Measurements from ENCODE around the gene RNF187. TPM values are rescaled to one million over a fixed set of nuclear protein-coding genes. Genes with fewer than 3 reads are reported as not detected.
"Not testable (repeated sequence)": the region's sequence is repeated elsewhere in the genome, so short reads cannot be mapped to it uniquely, and the experiment has no call there.

RNF187 gene
- total RNA-seq, 1 donor from 2014 or later = 137 TPM

DNA sequence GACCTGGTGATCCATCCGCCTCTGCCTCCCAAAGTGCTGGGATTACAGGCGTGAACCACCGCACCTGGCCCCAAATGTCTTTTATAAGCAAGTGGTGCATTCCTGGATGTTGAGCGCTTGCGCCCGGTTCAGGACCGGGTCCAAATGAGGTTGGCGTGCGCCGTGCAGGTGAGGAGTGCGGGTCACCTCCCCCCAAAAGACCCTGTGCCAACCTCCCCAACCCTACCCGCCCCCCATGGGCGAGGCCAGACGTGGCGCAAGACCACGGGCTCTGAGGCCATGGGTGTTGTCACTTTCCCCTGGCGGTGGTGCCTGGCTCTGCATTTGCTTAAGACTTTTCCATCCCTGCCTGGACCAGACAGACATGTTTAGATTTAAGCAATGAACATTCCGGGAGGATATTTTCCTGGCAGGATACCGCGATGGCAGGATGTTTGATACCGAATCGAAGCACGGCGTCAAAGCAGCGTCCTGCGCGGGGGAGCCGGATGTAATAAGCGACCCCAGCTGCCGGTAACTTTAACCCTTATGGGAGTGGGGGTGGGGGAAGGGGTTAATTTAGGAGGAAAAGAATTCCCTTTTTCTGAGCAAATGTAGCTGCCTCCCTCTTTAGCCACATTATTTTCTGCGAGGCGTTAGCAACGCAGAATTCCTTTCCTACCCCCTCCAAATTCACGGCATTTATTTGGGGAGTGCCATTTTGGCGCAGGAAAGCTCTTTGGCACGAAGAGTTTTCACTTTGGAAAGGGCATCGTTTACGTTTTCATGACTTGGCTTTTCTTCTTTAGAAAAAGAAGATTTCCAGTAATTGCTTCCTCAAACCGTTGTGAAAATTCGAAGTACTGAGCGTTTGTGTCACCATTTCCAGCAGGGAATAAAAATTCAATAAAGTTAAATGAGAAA, 27.8 kb upstream of the RNF187 start:
- DNase-seq (ENCODE audit: low read depth) = peak; percentile 43

DNA sequence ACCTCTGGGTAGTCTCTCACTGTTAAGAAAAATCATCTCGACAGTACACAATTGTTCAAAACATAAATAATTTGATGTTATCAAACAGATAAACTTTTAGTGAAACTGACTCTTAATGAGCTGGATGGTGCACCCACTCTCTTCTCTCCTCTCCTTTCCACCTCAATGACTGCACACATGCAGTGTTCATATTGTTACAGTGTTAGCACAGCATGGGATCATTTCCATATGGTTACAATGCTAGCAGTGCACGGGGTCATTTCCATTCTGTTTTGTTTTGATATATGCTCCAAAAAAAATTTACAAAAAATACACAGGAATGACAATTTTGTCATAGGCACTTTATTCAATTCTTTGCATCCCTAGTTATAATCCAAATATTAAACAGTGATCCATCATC, 26.4 kb upstream of the RNF187 start:
- no peak for DNase-seq (ENCODE audit: low read depth)

DNA sequence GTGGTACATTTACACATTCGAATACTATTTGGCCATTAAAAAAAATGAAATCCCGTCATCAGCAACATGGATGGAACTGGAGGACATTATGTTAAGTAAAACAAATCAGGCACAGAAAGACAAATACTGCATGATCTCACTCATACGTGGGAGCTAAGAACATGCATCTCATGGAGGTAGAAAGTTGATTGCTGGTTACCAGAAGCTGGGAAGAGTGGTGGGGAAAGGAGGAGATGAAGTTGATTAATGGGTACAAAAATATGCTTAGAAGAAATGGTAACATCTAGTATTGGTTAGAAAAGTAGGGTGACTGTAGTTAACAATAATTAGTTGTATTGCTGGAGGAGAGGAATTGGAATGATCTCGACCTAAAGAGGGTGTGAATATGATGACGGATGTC, 24.6 kb upstream of the RNF187 start:
- DNase-seq (ENCODE audit: low read depth) = no peak

DNA sequence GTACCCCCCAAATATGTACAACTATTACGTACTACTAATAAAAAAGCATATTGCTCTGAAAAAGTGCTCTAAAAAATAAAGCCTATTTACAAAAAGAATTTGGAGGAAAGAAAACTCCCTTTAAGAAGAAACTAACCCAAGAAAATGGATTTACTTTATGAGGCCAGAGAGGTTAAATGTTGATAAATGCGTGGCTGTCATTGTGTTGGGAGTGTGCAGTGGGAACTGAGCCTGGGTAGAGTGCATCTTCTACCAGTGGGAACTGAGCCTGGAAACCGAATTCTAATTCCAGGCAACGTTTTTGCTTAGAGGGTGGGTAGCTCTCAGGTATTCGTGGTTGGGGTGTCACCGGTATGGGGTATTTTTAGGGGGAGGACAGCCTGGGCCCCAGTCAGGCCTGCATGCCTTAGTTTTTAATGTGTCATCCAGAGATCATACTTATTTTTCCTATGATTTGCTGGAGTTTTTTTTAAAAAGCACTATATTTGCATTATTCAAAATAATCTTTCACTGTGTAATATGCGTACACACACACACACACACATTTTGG, 24.1 kb upstream of the RNF187 start:
- DNase-seq (ENCODE audit: low read depth) = no peak

DNA sequence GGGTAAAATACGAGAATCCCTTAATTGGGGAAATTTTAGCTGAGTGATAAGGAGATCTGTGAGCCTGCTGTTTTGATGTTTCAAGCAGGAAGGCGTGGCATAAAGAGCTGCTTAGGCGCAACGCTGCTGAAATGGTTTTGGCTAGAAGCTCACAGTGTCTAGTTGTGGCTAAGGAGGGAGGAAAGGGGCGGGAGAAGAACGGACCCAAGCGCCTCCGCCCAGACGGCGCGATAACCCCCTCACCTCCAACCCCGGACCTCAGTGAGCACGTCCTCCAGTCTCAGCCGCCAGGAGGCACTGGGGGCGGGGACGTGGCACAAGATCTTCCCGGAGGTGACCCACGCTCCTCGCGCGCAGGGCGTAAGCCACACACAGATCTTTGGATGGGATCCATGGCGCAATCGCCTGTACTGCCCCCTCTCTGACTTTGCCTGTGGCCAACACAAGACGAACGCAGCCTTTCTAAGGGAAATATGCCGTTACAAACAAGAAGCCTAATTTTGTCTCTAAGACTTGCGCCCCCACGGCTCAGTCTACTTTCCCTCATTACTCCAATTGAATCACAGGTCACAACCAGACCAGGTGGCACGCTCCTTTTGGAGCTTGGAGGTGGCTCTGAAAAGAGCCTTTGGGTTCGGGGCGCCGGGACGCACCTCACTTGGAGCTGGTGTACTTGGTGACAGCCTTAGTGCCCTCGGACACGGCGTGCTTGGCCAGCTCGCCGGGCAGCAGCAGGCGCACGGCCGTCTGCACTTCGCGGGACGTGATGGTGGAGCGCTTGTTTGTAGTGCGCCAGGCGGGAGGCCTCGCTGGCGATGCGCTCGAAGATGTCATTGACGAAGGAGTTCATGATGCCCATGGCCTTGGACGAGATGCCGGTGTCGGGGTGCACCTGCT, 23.4 kb upstream of the RNF187 start:
- DNase-seq (ENCODE audit: low read depth) = no peak

DNA sequence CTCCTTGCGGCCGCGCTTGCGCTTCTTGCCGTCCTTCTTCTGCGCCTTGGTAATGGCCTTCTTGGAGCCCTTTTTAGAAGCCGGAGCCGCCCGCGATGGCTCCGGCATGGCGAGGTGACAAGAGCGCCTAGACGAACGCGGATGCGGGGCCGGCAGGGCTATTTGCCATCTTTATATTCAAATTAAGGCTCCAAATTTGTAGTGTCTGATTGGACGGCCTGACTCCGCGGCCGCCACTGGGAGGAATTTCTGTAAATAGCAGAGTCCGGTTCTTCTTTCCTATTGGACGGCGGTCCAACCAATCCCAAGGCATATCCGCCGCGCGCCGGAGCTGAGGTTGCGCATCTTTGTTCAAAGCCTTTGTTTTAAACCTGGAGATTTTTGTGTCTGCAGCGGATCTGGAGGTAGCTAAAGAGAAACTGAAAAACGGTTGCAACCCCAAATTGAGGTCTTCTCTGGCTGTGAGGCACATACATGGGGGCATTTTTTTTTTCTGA, 22.6 kb upstream of the RNF187 start:
- DNase-seq (ENCODE audit: low read depth) = peak; percentile 45

DNA sequence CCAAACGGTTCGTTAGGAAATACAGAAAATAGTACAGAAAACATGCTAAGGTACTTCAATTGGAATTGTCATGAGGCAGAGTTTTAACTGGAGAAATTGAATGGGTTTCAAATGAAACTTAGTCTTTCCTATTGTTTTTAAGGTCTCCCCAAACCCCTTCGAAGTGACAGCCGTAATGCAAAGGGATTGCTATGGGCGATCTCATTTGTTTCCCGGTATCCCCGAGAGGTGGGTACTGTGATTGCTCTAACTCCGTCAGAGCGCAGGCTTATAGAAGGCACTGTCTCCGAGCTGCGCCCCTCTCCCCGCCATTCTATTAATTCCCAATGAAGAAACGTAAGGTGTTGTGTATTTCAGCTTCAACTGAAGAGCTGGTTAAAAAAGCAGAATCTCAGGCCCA, 22.0 kb upstream of the RNF187 start:
- DNase-seq (ENCODE audit: low read depth) = no peak

DNA sequence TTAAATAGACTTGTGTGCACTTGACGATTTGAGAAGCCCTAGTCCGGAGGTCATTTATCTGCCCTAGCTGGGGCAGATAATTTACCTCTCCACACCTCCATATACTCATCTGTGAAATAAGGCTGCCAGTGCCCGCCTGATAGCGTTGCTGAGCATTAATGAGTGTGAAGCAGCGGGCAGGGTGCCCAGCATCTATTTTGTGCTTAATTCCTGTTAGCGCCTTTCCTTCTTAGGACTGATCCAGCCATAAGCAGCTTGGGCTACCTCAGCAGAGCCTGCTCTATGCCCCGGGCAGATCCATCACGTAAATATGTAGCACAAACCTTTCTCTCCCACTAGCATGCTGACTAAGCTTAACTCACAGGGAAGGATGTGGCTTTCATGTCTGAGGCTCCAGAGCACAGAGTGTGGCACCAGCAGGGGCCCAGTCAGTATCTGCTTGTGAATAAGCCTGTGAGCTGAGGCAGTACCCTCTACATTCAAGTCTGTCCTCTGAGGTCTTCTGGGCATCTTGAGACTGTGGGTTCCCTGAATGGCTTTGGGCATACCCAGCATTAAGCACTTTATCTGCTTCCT, 21.5 kb upstream of the RNF187 start:
- DNase-seq (ENCODE audit: low read depth) = no peak

DNA sequence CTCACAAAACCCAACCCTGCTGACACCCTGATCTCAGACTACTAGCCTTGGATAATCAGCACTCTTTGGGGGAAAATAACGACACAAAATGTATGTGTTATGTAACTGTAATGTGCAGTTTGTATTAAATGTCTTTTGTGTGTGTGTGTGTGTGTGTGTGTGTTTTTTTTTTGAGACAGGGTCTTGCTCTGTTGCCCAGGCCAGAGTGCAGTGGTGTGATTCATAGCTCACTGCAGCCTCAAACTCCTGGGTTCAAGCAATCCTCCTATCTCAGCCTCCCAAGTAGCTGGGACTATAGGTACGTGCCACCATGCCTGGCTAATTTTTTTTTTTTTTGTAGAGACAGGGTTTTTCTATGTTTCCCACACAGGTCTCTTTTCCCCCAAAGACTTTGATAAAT, 19.0 kb upstream of the RNF187 start:
- not testable (repeated sequence) for DNase-seq (ENCODE audit: low read depth)

DNA sequence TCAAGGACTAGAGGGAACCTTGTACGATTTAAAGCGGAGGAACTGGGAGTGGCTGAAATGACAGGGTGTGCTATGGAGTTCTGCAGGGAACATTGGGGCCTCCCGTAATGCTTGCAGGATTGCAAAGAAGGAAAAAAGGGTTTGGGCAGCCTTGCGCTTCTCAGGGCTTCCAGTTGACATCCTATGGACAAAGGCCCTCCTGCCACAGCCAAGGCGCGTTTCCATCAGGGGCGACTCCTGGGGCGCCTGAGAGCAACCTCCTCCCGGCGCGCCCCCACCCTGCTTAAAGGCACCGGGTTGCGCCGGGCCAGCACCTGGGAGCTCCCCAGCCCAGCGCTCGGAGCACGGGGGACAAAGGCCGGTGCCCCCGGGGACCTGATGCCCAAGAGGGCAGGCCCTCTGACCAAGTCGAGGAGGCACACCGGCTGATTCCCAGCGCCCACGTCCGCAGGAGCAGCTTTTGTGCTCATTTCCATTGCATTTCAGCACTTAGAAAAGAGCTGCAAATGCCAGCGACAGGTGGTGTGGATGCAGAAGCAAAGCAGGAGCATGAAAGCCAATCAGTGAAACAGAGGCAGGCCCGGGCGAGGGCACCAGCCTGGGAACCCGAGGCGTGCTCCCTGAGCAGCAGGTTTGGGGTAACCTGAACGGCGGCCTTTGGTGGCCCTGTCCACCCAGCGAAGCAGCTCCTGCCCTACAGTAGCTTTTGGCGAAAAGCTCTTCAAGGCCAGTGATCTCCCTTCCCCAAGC, 17.6 kb upstream of the RNF187 start:
- DNase-seq (ENCODE audit: low read depth) = no peak

DNA sequence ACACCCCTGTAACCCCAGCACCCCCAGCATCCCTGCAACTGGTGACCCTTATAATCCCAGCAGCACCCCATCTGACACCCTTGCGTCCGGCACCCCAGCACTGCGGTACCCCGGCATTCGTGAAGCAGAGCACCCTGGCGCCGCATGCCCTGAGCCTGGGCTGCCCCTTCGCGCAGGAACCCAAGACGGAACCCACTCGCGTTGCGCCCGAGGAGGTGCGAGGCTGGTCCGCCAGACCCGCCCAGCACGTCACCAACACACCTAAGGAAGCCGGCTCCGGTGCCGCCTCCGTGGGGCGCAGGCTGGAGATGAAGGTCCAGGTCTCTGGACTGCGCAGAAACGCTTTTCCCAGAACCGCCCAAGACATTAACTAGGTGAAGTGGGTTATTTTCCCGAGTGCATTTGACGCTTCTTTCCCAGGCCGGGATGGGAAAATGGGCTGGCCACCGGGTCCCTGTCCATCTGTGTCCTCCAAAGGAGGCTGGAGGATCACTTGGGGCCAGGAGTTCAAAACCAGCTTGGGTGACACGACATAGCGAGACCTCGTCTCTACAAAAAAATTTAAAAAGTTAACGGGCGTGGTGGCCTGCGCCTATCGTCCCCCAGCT, 15.9 kb upstream of the RNF187 start:
- no peak for DNase-seq (ENCODE audit: low read depth)

DNA sequence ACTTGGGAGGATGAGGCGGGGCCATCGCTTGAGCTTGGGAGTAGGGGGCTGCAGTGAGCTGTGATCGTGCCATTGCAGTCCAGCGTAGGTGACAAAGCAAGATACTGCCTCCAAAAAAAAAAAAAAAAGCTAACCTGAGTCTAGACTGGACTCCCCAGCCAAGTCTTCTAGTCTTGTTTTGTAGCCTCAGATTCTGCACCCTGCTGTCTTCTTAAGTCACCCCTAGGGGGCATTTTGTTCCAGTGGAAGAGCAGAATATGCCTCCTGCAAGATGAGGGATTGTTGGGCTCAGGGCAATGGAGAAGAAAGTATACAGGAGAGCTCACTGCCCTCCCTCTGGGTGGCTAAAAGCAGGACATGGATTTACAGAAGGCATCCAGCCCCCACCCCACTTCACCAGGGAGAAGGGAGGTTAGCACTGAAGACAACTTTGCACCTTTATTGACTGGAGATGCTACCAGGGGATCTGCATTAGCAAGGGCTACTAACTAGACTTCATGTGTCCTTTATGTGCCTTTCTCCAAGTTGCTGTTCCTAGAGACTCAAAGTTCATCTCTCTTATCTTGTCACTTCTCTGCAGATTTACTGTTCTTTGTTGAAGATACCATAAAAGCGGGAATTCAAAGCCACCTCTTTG, 15.3 kb upstream of the RNF187 start:
- peak; percentile 39 for DNase-seq (ENCODE audit: low read depth)

DNA sequence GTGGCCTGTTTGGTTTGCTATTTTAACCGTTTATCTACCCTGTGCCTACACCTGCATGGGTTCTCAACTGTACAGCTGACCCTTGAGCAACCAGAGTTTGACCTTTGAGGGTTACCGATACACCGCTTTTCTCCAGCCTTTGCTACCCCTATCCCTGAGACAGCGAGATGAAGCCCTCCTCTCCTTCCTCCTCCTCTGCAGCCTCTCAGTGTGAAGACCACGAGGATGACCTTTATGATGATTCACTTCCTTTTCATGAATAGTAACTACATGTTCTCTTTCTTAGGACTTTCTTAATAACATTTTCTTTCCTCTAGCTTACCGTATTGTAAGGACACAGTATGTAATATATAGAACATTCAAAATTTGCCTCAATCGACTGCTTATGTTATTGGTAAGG, 14.5 kb upstream of the RNF187 start:
- DNase-seq (ENCODE audit: low read depth) = no peak

DNA sequence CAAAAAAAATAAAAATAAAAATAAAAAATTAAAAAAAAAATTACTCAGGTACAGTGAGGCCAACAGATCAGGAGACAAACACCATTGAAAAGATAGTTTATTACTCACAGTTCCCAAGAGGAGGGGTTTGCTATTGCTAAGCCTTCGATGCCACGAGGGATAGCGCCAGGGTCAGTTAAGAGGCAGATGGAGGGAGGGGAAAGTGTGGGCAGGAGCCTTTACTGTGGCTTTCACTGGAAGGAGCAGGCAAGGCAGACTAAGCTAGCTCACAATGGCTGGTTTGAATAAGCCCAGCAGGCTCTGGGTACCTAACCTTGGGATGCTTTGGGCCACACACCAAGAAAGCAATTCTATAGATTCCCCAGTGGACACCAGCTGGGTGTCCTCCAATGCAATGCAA, 12.7 kb upstream of the RNF187 start:
- no peak for DNase-seq (ENCODE audit: low read depth)

DNA sequence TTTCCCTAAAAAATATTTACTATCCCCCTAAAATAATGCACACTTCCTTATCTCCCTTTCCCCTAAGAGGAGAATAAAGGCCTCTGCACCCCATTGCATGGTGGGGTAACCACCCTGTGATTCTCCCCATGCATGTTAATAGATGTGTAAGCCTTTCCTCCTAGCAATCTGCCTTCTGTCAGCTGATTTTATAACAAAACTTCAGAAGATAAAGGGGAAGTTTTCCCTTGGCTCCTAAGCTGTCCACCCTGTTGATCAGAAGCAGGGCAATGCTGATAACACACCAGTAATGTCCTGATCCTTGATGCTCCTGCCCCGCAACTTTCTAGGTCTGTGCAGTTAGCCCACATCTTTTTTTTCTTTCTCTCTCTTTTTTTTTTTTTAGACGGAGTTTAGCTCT, 11.4 kb upstream of the RNF187 start:
- no peak for DNase-seq (ENCODE audit: low read depth)

DNA sequence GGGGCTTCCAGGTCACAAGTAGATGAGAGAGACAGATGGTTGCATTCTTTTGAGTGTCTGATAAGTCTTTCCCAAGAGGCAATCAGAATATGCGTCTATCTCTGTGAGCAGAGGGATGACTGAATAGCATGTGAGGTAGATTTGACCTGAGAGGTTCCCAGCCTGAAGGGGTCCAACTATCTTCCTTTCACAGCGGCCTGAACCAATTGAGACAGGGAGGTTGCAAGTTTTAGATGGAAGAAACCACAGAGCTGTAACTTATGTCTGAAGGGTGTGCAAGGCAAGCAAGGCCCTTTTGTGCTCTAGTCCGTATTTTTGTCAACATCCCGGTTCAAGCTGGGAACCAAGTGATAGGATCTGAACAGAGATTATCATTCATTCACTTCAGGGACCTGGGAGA, 9.9 kb upstream of the RNF187 start:
- DNase-seq (ENCODE audit: low read depth) = no peak

DNA sequence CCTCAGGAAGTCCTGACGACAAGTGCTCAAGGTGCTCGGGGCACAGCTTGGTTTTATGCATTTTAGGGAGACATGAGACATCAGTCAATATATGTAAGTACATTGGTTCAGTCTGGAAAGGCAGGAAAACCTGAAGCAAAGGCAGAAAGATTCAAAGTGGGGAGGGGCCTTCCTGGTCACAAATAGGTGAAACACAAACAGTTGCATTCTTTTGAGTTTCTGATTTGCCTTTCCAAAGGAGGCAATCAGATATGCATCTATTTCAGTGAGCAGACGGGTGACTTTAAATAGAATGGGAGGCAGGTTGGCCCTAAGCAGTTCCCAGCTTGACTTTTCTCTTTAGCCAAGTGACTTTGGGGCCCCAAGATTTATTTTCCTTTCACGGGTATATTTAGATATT, 8.9 kb upstream of the RNF187 start:
- DNase-seq (ENCODE audit: low read depth) = no peak

DNA sequence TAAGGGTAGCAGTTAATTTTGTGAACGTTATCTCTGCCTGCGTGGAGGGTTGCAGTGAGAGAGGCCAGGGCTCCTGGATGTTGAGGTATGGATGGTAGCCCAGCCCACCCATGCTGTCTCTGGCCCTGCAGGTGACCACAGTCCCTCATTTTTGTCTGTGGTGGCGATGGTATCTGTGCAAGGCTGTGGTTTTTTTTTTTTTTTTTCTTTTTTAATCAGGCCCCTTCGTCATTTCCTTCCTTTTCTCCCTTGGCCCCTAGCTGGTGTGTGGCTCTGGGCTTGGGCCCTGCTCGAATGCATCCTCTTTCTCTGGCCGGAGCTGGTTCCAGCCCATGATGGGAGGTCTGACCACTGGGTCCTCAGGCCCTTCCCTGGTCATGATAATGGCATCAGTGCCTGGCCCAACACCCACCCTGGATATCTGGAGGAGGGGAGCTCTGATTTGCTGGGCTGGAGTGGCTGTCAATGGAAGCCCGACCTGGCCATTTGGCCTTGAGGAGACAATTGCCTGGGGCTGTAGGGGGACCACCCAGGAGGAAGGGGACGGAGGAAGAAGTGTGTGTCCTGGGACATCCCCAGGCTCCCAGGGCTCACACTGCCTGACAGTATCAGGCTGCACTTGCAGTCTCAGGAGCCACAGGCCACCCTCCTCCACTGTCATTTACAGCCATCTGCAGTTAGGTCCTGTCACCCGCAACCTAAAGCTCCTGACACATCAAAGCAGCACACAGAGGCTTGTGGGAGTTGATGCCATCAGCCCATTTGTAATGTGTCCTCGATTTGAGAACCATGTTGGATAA, 8.1 kb upstream of the RNF187 start:
- DNase-seq (ENCODE audit: low read depth) = no peak

DNA sequence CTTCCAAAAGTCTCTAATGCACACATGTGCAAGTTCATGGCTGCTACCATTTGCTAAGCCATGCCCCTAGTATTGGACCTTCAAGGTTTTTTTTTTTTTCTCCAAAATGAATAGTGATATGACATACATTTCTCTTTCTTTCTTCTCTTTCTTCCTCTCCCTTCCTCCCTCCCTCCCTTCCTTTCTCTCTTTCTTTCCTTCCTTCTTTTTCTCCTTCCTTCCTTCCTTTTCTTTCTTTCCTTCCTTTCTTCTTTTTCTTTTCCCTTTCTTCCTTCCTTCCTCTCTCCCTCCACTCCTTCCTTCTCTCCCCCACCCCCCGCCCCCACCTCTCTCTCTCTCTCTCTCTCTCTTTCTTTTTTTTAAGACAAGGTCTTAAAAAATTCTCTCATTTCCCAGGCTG, 3.4 kb upstream of the RNF187 start:
- no peak for DNase-seq (ENCODE audit: low read depth)
